HepG2 (cell line): Measurements from ENCODE around the gene GNA12. TPM values are rescaled to one million over a fixed set of nuclear protein-coding genes. Genes with fewer than 3 reads are reported as not detected.

ENCODE experiments used
- ATF6 ChIP-seq: sonication (generic); formaldehyde crosslinking; conservative IDR thresholded peaks from 2 replicates; pipeline ENCODE4 v1.4.0; 2020; ENCODE audit warnings: missing genetic modification reagents
- DNMT3B ChIP-seq: conservative IDR thresholded peaks from 2 replicates; pipeline ENCODE4 v1.6.1; 2016; ENCODE audit warnings: missing biosample characterization, control low read depth
- GABPA ChIP-seq, 2 experiments: IDR thresholded peaks; 2 replicates each; pipeline ENCODE4 v1.6.1; 2011 to 2016; ENCODE audit warnings: low read depth in 2 of 2, low read length in 1 of 2, missing biosample characterization in 1 of 2, missing genetic modification characterization in 1 of 2
- HNRNPLL ChIP-seq: fragments of 200-400 bp; formaldehyde crosslinking; IDR thresholded peaks from 2 replicates; pipeline ENCODE4 v1.6.1; 2017; ENCODE audit warnings: mild to moderate bottlenecking, low read depth, low read length; ENCODE audit not compliant: poor library complexity, severe bottlenecking
- TAF1 ChIP-seq: sonication (generic); formaldehyde crosslinking; IDR thresholded peaks from 2 replicates; pipeline ENCODE4 v1.4.0; 2020; ENCODE audit warnings: missing genetic modification reagents
- THRA ChIP-seq: sonication (generic); formaldehyde crosslinking; IDR thresholded peaks from 2 replicates; pipeline ENCODE4 v1.4.0; 2020; ENCODE audit warnings: missing genetic modification reagents, borderline replicate concordance
- ZEB1 ChIP-seq: IDR thresholded peaks from 2 replicates; pipeline ENCODE4 v1.6.1; 2012; ENCODE audit warnings: mild to moderate bottlenecking, low read depth, inconsistent platforms; ENCODE audit not compliant: insufficient replicate concordance
- ZMYM2 ChIP-seq: sonication (generic); formaldehyde crosslinking; IDR thresholded peaks from 2 replicates; pipeline ENCODE4 v1.8.0; 2022; ENCODE audit warnings: mild to moderate bottlenecking, missing genetic modification reagents
- ZNF766 ChIP-seq: sonication (generic); formaldehyde crosslinking; IDR thresholded peaks from 2 replicates; pipeline ENCODE4 v1.5.0; 2020; ENCODE audit warnings: missing genetic modification reagents, borderline replicate concordance
- polyA plus RNA-seq, 8 experiments: library from polyadenylated mRNA; depleted of rRNA in 3 of 8; stranded (reverse) in 7 of 8; unstranded in 1 of 8; fragments of >200 nt; fragmentation: Illumina TruSeq in 4 of 8; extraction: Trizol in 4 of 8; gene quantifications; 2 replicates each; pipeline versions ENCODE4 v1.2.1 to v1.2.3, GENCODE V29; 2011 to 2016; ENCODE audit warnings: low read depth in 4 of 8, missing spikeins in 1 of 8, mixed read lengths in 1 of 8; ENCODE audit not compliant: insufficient read depth in 1 of 8
- total RNA-seq, 5 experiments: library from RNA; depleted of rRNA; stranded (reverse); fragments of >200 nt; fragmentation: Illumina TruSeq; extraction: Trizol; gene quantifications; 2 replicates each; pipeline ENCODE4 v1.2.3, GENCODE V29; 2016; ENCODE audit warnings: low read depth in 1 of 5
- TF ChIP-seq, protein P1 (sequence below): sonication (generic); formaldehyde crosslinking; IDR thresholded peaks from 2 replicates; pipeline ENCODE4 v1.5.0; 2020; ENCODE audit warnings: mild to moderate bottlenecking, missing genetic modification reagents, borderline replicate concordance
- TF ChIP-seq, protein P2 (sequence below): IDR thresholded peaks from 2 replicates; pipeline ENCODE4 v1.6.1; 2016; ENCODE audit warnings: missing biosample characterization, missing genetic modification reagents, low read depth
- TF ChIP-seq, protein P3 (sequence below): sonication (generic); formaldehyde crosslinking; IDR thresholded peaks from 2 replicates; pipeline ENCODE4 v1.4.0; 2020; ENCODE audit warnings: low read depth, mild to moderate bottlenecking, missing genetic modification reagents

Gene GNA12
- total and polyA plus RNA-seq, 2 of the 13 experiments (the other 11 are each of a cell fraction or from before 2014, with no cell fraction given): 16.2 to 50.9 TPM

GRCh38 chr7:2819954-2820397 is 24.1 kb downstream of the GNA12 start (continued):
- TF ChIP-seq, protein P1, sequence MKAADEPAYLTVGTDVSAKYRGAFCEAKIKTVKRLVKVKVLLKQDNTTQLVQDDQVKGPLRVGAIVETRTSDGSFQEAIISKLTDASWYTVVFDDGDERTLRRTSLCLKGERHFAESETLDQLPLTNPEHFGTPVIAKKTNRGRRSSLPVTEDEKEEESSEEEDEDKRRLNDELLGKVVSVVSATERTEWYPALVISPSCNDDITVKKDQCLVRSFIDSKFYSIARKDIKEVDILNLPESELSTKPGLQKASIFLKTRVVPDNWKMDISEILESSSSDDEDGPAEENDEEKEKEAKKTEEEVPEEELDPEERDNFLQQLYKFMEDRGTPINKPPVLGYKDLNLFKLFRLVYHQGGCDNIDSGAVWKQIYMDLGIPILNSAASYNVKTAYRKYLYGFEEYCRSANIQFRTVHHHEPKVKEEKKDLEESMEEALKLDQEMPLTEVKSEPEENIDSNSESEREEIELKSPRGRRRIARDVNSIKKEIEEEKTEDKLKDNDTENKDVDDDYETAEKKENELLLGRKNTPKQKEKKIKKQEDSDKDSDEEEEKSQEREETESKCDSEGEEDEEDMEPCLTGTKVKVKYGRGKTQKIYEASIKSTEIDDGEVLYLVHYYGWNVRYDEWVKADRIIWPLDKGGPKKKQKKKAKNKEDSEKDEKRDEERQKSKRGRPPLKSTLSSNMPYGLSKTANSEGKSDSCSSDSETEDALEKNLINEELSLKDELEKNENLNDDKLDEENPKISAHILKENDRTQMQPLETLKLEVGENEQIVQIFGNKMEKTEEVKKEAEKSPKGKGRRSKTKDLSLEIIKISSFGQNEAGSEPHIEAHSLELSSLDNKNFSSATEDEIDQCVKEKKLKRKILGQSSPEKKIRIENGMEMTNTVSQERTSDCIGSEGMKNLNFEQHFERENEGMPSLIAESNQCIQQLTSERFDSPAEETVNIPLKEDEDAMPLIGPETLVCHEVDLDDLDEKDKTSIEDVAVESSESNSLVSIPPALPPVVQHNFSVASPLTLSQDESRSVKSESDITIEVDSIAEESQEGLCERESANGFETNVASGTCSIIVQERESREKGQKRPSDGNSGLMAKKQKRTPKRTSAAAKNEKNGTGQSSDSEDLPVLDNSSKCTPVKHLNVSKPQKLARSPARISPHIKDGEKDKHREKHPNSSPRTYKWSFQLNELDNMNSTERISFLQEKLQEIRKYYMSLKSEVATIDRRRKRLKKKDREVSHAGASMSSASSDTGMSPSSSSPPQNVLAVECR (CRISPR knock-in tag): 0 out of 2 replicates have a peak, but pooled peaks have one; percentile 6
- no peak for TF ChIP-seq TAF1 (CRISPR knock-in tag)
- TF ChIP-seq ZNF766: no peak
- TF ChIP-seq ZEB1: no peak
- no peak for TF ChIP-seq HNRNPLL
- no peak for TF ChIP-seq ATF6 (CRISPR knock-in tag)
- TF ChIP-seq, protein P2, sequence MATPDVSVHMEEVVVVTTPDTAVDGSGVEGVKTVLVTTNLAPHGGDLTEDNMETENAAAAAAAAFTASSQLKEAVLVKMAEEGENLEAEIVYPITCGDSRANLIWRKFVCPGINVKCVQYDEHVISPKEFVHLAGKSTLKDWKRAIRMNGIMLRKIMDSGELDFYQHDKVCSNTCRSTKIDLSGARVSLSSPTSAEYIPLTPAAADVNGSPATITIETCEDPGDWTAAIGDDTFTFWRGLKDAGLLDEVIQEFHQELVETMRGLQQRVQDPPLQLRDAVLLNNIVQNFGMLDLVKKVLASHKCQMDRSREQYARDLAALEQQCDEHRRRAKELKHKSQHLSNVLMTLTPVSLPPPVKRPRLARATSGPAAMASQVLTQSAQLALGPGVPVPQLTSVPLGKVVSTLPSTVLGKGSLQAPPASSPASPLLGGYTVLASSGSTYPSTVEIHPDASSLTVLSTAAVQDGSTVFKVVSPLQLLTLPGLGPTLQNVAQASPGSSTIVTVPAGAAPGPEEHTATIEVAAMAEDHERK (CRISPR knock-in tag): no peak
- TF ChIP-seq GABPA (IDR thresholded peaks at IDR 0.05; ENCODE audit: low read depth, low read length): no peak
- TF ChIP-seq GABPA (CRISPR knock-in tag; IDR thresholded peaks at IDR 0.05; ENCODE audit: low read depth): no peak
- no peak; the same call in 1 of the 2 replicates for TF ChIP-seq ZMYM2 (CRISPR knock-in tag)
- TF ChIP-seq, protein P3, sequence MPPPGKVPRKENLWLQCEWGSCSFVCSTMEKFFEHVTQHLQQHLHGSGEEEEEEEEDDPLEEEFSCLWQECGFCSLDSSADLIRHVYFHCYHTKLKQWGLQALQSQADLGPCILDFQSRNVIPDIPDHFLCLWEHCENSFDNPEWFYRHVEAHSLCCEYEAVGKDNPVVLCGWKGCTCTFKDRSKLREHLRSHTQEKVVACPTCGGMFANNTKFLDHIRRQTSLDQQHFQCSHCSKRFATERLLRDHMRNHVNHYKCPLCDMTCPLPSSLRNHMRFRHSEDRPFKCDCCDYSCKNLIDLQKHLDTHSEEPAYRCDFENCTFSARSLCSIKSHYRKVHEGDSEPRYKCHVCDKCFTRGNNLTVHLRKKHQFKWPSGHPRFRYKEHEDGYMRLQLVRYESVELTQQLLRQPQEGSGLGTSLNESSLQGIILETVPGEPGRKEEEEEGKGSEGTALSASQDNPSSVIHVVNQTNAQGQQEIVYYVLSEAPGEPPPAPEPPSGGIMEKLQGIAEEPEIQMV (CRISPR knock-in tag): no peak
- no peak for TF ChIP-seq THRA (CRISPR knock-in tag)
- TF ChIP-seq DNMT3B (CRISPR knock-in tag): no peak
